ENCODE data around the gene PPM1H.
"Not testable (repeated sequence)": the region's sequence is repeated elsewhere in the genome, so short reads cannot be mapped to it uniquely, and the experiment has no call there.

The PPM1H gene

GRCh38 chr12:62769076-62769619 lies 165.8 kb downstream of the PPM1H start:
- no peak for DNase-seq (ENCODE audit: low read depth in 2 of 2)

GRCh38 chr12:62767946-62768345 lies 167.0 kb downstream of the PPM1H start:
- no peak for DNase-seq (ENCODE audit: low read depth in 2 of 2)

GRCh38 chr12:62767496-62767895 lies 167.5 kb downstream of the PPM1H start:
- no peak for DNase-seq (ENCODE audit: low read depth in 2 of 2)

- DNase-seq (ENCODE audit: low read depth in 2 of 2): no peak
Observed at GRCh38 chr12:62766496-62766895, 168.5 kb downstream of the PPM1H start.

- no peak for DNase-seq (ENCODE audit: low read depth in 2 of 2)
Observed at GRCh38 chr12:62763861-62764645, 170.9 kb downstream of the PPM1H start.

GRCh38 chr12:62763312-62763711 lies 171.6 kb downstream of the PPM1H start:
- DNase-seq (ENCODE audit: low read depth in 2 of 2): no peak

- DNase-seq (ENCODE audit: low read depth in 2 of 2): no peak
Observed at GRCh38 chr12:62762645-62763044, 172.3 kb downstream of the PPM1H start.

- DNase-seq (ENCODE audit: low read depth in 2 of 2): no peak
Observed at GRCh38 chr12:62761658-62762057, 173.3 kb downstream of the PPM1H start.

- no peak for DNase-seq (ENCODE audit: low read depth in 2 of 2)
Observed at GRCh38 chr12:62760779-62761178, 174.2 kb downstream of the PPM1H start.

GRCh38 chr12:62760341-62760740 lies 174.6 kb downstream of the PPM1H start:
- DNase-seq (ENCODE audit: low read depth in 2 of 2): not testable (repeated sequence)

GRCh38 chr12:62758216-62758615 lies 176.7 kb downstream of the PPM1H start:
- DNase-seq (ENCODE audit: low read depth in 2 of 2): no peak

- DNase-seq (ENCODE audit: low read depth in 2 of 2): no peak
Observed at GRCh38 chr12:62757048-62757447, 177.9 kb downstream of the PPM1H start.

GRCh38 chr12:62754706-62755105 lies 180.2 kb downstream of the PPM1H start:
- DNase-seq (ENCODE audit: low read depth in 2 of 2): no peak

GRCh38 chr12:62751810-62752155 lies 183.2 kb downstream of the PPM1H start:
- no peak for DNase-seq (ENCODE audit: low read depth in 2 of 2)

- DNase-seq (ENCODE audit: low read depth in 2 of 2): no peak
Observed at GRCh38 chr12:62750941-62751809, 183.8 kb downstream of the PPM1H start.

GRCh38 chr12:62749586-62749985 lies 185.4 kb downstream of the PPM1H start:
- DNase-seq (ENCODE audit: low read depth in 2 of 2): no peak

GRCh38 chr12:62748941-62749468 lies 185.9 kb downstream of the PPM1H start:
- DNase-seq (ENCODE audit: low read depth in 2 of 2): no peak

- no peak for DNase-seq (ENCODE audit: low read depth in 2 of 2)
Observed at GRCh38 chr12:62744551-62744950, 190.4 kb downstream of the PPM1H start.

- DNase-seq (ENCODE audit: low read depth in 2 of 2): no peak
Observed at GRCh38 chr12:62739266-62740015, 195.5 kb downstream of the PPM1H start.

GRCh38 chr12:62738616-62739015 lies 196.3 kb downstream of the PPM1H start:
- no peak for DNase-seq (ENCODE audit: low read depth in 2 of 2)

GRCh38 chr12:62738105-62738504 lies 196.8 kb downstream of the PPM1H start:
- no peak for DNase-seq (ENCODE audit: low read depth in 2 of 2)

GRCh38 chr12:62737615-62738014 lies 197.3 kb downstream of the PPM1H start:
- no peak for DNase-seq (ENCODE audit: low read depth in 2 of 2)

All from stimulated activated CD8-positive, alpha-beta memory T cell treated with anti-CD3 and anti-CD28 coated beads, Interleukin-7, amount 100 ng/mL, for 4 hours (primary cell).